AG20443 (cell line): ENCODE results near the gene INO80E.

Experiments used
- DNase-seq: peaks from one replicate; pipeline ENCODE4 v3.0.0; 2012; ENCODE audit warnings: low spot score, mixed read lengths

Gene INO80E

GRCh38 chr16:29993191-29993902, 2.7 kb upstream of the INO80E start:
- no peak for DNase-seq

- DNase-seq, result no peak
Observed at GRCh38 chr16:29993903-29994599, 2.0 kb upstream of the INO80E start.

GRCh38 chr16:29994600-29995323, 1.3 kb upstream of the INO80E start:
- DNase-seq, result peak; percentile 55

- peak; percentile 94 for DNase-seq
Observed at GRCh38 chr16:29995324-29995910, 624 bp upstream of the INO80E start, which contains the start of gene HIRIP3. HIRIP3 (minus strand) TSS chr16:29995617; CDS start chr16:29995605, 12 bp downstream.

GRCh38 chr16:29996766-29997250, 767 bp downstream of the INO80E start:
- DNase-seq, result no peak

- no peak for DNase-seq
Observed at GRCh38 chr16:29999605-30000004, 3.6 kb downstream of the INO80E start.

GRCh38 chr16:30000735-30001631, 4.9 kb downstream of the INO80E start:
- no peak for DNase-seq

GRCh38 chr16:30002614-30003346, 6.7 kb downstream of the INO80E start:
- no peak for DNase-seq

GRCh38 chr16:30003670-30004423, 7.8 kb downstream of the INO80E start:
- DNase-seq, result no peak

GRCh38 chr16:30004424-30004776, 8.4 kb downstream of the INO80E start:
- no peak for DNase-seq

GRCh38 chr16:30004811-30005242, 8.8 kb downstream of the INO80E start:
- DNase-seq, result no peak

GRCh38 chr16:30005341-30006094, 9.5 kb downstream of the INO80E start:
- DNase-seq, result peak; percentile 84

GRCh38 chr16:30006095-30006473, 10.0 kb downstream of the INO80E start:
- no peak for DNase-seq

- no peak for DNase-seq
Observed at GRCh38 chr16:30006659-30007377, 10.8 kb downstream of the INO80E start.

- DNase-seq, result no peak
Observed at GRCh38 chr16:30007378-30007895, 11.4 kb downstream of the INO80E start.

- DNase-seq, result no peak
Observed at GRCh38 chr16:30009085-30009862, 13.2 kb downstream of the INO80E start.
